ENCODE results near the gene MTOR.

The MTOR gene

GRCh38 chr1:11198257-11198656 lies 64.1 kb downstream of the MTOR start:
- TF ChIP-seq SIN3A (IDR thresholded peaks at IDR 0.05; ENCODE audit: borderline replicate concordance, insufficient read depth, low read length) (no peak), FOXP2 (optimal IDR thresholded peaks at IDR 0.05; ENCODE audit: borderline replicate concordance, extremely low read depth, extremely low read length, insufficient read depth) (no peak), REST (IDR thresholded peaks at IDR 0.05; ENCODE audit: insufficient read depth in 1 of 2, low read depth in 2 of 2, low read length in 2 of 2) (no peak), TAF1 (IDR thresholded peaks at IDR 0.05; ENCODE audit: borderline replicate concordance, insufficient read depth, low read length) (no peak), POLR2AphosphoS5 (IDR thresholded peaks at IDR 0.05; ENCODE audit: low read depth, low read length) (no peak)

DNA sequence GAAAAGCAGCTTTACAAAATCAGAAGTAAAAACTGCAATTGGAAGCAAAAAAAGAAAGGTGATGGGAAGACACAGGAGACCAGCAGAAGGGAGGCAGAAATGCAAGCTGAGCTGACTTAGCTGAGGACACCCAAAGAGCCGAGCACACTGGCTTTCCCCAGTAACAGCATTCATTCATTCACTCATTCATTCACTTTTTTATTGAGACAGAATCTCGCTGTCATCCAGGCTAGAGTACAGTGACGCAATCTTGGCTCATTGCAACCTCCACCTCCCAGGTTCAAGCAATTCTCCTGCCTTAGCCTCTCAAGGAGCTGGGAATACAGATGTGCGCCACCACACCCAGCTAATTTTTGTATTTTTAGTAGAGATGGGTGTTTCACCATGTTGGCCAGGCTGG lies 65.0 kb downstream of the MTOR start:
- TF ChIP-seq REST (IDR thresholded peaks at IDR 0.05; ENCODE audit: insufficient read depth in 1 of 2, low read depth in 2 of 2, low read length in 2 of 2) (no peak), TAF1 (IDR thresholded peaks at IDR 0.05; ENCODE audit: borderline replicate concordance, insufficient read depth, low read length) (no peak), POLR2AphosphoS5 (IDR thresholded peaks at IDR 0.05; ENCODE audit: low read depth, low read length) (no peak), FOXP2 (optimal IDR thresholded peaks at IDR 0.05; ENCODE audit: borderline replicate concordance, extremely low read depth, extremely low read length, insufficient read depth) (no peak), SIN3A (IDR thresholded peaks at IDR 0.05; ENCODE audit: borderline replicate concordance, insufficient read depth, low read length) (no peak)

DNA sequence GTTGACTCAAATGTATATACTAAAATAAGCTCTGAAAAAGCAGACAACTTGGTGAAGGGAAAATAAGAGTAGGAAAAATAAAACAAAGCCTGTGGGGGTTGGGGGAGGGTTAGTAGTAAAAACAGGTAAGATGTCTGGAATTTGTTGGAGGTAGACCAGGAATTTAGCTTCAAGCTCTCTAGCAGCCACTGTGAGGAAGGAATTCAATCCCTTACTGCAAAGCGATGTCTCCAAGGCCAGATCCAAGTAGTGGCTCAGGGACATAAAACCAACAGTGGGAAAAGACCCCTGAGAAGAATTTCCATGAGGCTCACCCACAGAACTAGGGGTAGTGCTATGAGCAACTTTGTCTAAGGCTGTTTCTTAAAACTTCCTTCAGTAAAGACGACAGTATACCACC lies 65.4 kb downstream of the MTOR start:
- TF ChIP-seq TAF1 (IDR thresholded peaks at IDR 0.05; ENCODE audit: borderline replicate concordance, insufficient read depth, low read length) (no peak), REST (IDR thresholded peaks at IDR 0.05; ENCODE audit: insufficient read depth in 1 of 2, low read depth in 2 of 2, low read length in 2 of 2) (no peak), FOXP2 (optimal IDR thresholded peaks at IDR 0.05; ENCODE audit: borderline replicate concordance, extremely low read depth, extremely low read length, insufficient read depth) (no peak), SIN3A (IDR thresholded peaks at IDR 0.05; ENCODE audit: borderline replicate concordance, insufficient read depth, low read length) (no peak), POLR2AphosphoS5 (IDR thresholded peaks at IDR 0.05; ENCODE audit: low read depth, low read length) (no peak)

DNA sequence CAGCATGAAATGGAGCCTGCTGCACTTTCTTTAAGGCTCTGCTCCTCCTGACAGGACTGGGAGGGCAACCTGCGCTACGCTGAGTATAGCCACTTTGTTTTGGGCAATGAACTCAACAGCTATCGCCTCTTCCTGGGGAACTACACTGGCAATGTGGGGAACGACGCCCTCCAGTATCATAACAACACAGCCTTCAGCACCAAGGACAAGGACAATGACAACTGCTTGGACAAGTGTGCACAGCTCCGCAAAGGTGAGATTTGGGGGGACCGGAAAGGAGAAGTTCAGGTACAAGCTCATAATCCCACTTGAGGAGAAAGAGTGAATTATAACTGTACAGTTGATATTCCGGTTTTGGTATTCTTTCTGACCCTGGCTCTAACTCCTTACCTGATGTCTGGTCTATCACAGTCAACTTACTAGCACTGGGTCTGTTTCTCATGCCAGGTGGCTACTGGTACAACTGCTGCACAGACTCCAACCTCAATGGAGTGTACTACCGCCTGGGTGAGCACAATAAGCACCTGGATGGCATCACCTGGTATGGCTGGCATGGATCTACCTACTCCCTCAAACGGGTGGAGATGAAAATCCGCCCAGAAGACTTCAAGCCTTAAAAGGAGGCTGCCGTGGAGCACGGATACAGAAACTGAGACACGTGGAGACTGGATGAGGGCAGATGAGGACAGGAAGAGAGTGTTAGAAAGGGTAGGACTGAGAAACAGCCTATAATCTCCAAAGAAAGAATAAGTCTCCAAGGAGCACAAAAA lies 67.8 kb downstream of the MTOR start:
- TF ChIP-seq REST (IDR thresholded peaks at IDR 0.05; ENCODE audit: insufficient read depth in 1 of 2, low read depth in 2 of 2, low read length in 2 of 2) (peak; percentile 71 to 89), POLR2AphosphoS5 (IDR thresholded peaks at IDR 0.05; ENCODE audit: low read depth, low read length) (no peak)

DNA sequence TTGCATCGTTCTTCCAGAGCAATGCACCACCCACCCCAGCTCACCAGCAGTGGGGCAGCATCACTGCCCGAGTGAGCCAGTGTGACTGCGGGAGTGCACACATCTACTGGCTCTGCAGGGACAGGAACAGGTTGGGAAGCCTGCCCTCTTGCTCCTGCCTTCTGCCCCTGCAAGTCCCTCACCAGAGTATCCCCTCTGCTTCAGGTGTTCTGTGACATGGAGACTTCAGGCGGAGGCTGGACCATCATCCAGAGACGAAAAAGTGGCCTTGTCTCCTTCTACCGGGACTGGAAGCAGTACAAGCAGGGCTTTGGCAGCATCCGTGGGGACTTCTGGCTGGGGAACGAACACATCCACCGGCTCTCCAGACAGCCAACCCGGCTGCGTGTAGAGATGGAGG lies 69.0 kb downstream of the MTOR start:
- TF ChIP-seq POLR2AphosphoS5 (IDR thresholded peaks at IDR 0.05; ENCODE audit: low read depth, low read length) (no peak), TAF1 (IDR thresholded peaks at IDR 0.05; ENCODE audit: borderline replicate concordance, insufficient read depth, low read length) (no peak), REST (IDR thresholded peaks at IDR 0.05; ENCODE audit: insufficient read depth in 1 of 2, low read depth in 2 of 2, low read length in 2 of 2) (no peak), SIN3A (IDR thresholded peaks at IDR 0.05; ENCODE audit: borderline replicate concordance, insufficient read depth, low read length) (no peak), FOXP2 (optimal IDR thresholded peaks at IDR 0.05; ENCODE audit: borderline replicate concordance, extremely low read depth, extremely low read length, insufficient read depth) (no peak)

Measured in PFSK-1 (cell line).